GM23248 (cell line): ENCODE results near the gene CYBRD1. TPM values are rescaled to one million over a fixed set of nuclear protein-coding genes. Genes with fewer than 3 reads are reported as not detected.

Experiments
- DNase-seq: peaks from one replicate; pipeline ENCODE4 v3.0.0-alpha.2; 2015
- H2AFZ ChIP-seq: fragments of 200-600 bp; sonication (generic); 2 replicates; pipeline ENCODE4 v1.6.1; 2016; ENCODE audit warnings: antibody characterized with exemption
- H3F3A ChIP-seq: fragments of 200-600 bp; sonication (generic); 2 replicates; pipeline ENCODE4 v1.6.1; 2016; ENCODE audit warnings: mild to moderate bottlenecking, antibody characterized with exemption, mixed run types; ENCODE audit not compliant: insufficient read depth
- H3K27ac ChIP-seq: fragments of 200-600 bp; sonication (generic); 2 replicates; pipeline ENCODE4 v1.5.1; 2016; ENCODE audit warnings: mild to moderate bottlenecking
- H3K27me3 ChIP-seq: fragments of 200-600 bp; sonication (generic); replicated peaks from 2 replicates; pipeline ENCODE4 v1.6.1; 2016; ENCODE audit warnings: mild to moderate bottlenecking; ENCODE audit not compliant: insufficient read depth
- H3K36me3 ChIP-seq: fragments of 200-600 bp; sonication (generic); 2 replicates; pipeline ENCODE4 v1.6.1; 2016; ENCODE audit warnings: low read depth, mild to moderate bottlenecking
- H3K4me1 ChIP-seq: fragments of 200-600 bp; sonication (generic); 2 replicates; pipeline ENCODE4 v1.6.1; 2016; ENCODE audit warnings: mild to moderate bottlenecking; ENCODE audit not compliant: insufficient read depth
- H3K4me2 ChIP-seq: fragments of 200-600 bp; sonication (generic); one replicate; pipeline ENCODE4 v1.6.1; 2016; ENCODE audit warnings: mild to moderate bottlenecking; ENCODE audit not compliant: unreplicated experiment
- H3K4me3 ChIP-seq: fragments of 200-600 bp; sonication (generic); 2 replicates; pipeline ENCODE4 v1.5.1; 2016; ENCODE audit warnings: mild to moderate bottlenecking
- H3K79me2 ChIP-seq: fragments of 200-600 bp; sonication (generic); 2 replicates; pipeline ENCODE4 v1.6.1; 2016; ENCODE audit warnings: mild to moderate bottlenecking; ENCODE audit not compliant: insufficient read depth
- H3K9ac ChIP-seq: fragments of 200-600 bp; sonication (generic); 2 replicates; pipeline ENCODE4 v1.6.1; 2016; ENCODE audit warnings: mild to moderate bottlenecking
- H3K9me2 ChIP-seq: fragments of 200-600 bp; sonication (generic); 2 replicates; pipeline ENCODE4 v1.6.1; 2016; ENCODE audit warnings: mixed run types, mild to moderate bottlenecking, moderate library complexity; ENCODE audit not compliant: insufficient read depth
- H3K9me3 ChIP-seq: fragments of 200-600 bp; sonication (generic); one replicate; pipeline ENCODE4 v1.6.1; 2017; ENCODE audit warnings: low read depth
- H4K20me1 ChIP-seq: fragments of 200-600 bp; sonication (generic); 2 replicates; pipeline ENCODE4 v1.6.0; 2016; ENCODE audit not compliant: insufficient read depth
- EZH2 ChIP-seq: fragments of 200-600 bp; sonication (generic); IDR thresholded peaks from 2 replicates; pipeline ENCODE4 v1.6.1; 2018; ENCODE audit warnings: antibody characterized with exemption, mild to moderate bottlenecking; ENCODE audit not compliant: insufficient read depth, poor library complexity, severe bottlenecking
- EZH2phosphoT487 ChIP-seq: fragments of 200-600 bp; sonication (generic); IDR thresholded peaks from 2 replicates; pipeline ENCODE4 v1.6.1; 2018; ENCODE audit warnings: antibody characterized with exemption, moderate library complexity, mild to moderate bottlenecking, low read depth; ENCODE audit not compliant: insufficient read depth
- WGBS, 2 experiments: methylation state at CpG; one replicate each; pipeline ENCODE4 v1.1.6; 2015 to 2017; ENCODE audit warnings: low lambda C conversion rate in 2 of 2, low coverage in 1 of 2; ENCODE audit errors: missing lambda C conversion rate in 2 of 2; 5-methylcytosine and 5-hydroxymethylcytosine counted together
- in situ Hi-C: fragments of 300-500 bp; cut with MboI; formaldehyde crosslinking; loops from 2 replicates; pipeline ENCODE4 v1.15.0; 2020
- polyA plus RNA-seq: library from polyadenylated mRNA; unstranded; fragments of >200 nt; fragmentation: Nextera tagmentation; extraction: Ambion mirVana; gene quantifications from 2 replicates; pipeline ENCODE4 v1.2.1, GENCODE V29; 2016
- small RNA-seq: library from RNA; depleted of rRNA; stranded (forward); fragments of <200 nt; gene quantifications from one replicate; pipeline ENCODE3, GENCODE V24; 2014; ENCODE audit warnings: low read depth, low replicate concordance
- total RNA-seq: library from RNA; depleted of rRNA; stranded (reverse); fragments of >200 nt; shearing (Covaris generic); gene quantifications from 2 replicates; pipeline ENCODE4 v1.2.3, GENCODE V29; 2014; rRNA removed

The CYBRD1 gene
- total and polyA plus RNA-seq, 2 experiments from 2014 or later, result 168 to 248 TPM

- no peak overlapping the region for H3K9ac ChIP-seq
- H4K20me1 ChIP-seq, result no peaks in the 10 kb centered on the region
- H3K79me2 ChIP-seq, result no peaks in the 10 kb centered on the region
- H3K4me3 ChIP-seq, result no peak overlapping the region
- no peak overlapping the region for H3K27ac ChIP-seq
- 7 to 12% methylated on average over 7 of the region's 7 CpGs for WGBS, 2 experiments
- no peaks in the 10 kb centered on the region for H3K9me3 ChIP-seq
- DNase-seq, result peak; percentile 86
- H3K9me2 ChIP-seq, result no peaks in the 10 kb centered on the region
- no peak for TF ChIP-seq EZH2phosphoT487
- no peak for TF ChIP-seq EZH2
- H3K27me3 ChIP-seq, result no peaks in the 10 kb centered on the region
- H3F3A ChIP-seq, result peaks cover 11% of the 10 kb centered on the region
- H3K4me2 ChIP-seq, result peak overlapping the region; percentile 19
- peaks cover 11% of the 10 kb centered on the region for H3K4me1 ChIP-seq
- peak overlapping the region; percentile 53 for H2AFZ ChIP-seq
- in situ Hi-C loops, result loop anchor here (5.0 to 25.0 kb wide), 3 partner anchors 103 to 863 kb away; no protein-coding TSS in a partner anchor
- no peaks in the 10 kb centered on the region for H3K36me3 ChIP-seq
These were observed 76.5 kb downstream of the CYBRD1 start for GRCh38 chr2:171598713-171599319.

DNA sequence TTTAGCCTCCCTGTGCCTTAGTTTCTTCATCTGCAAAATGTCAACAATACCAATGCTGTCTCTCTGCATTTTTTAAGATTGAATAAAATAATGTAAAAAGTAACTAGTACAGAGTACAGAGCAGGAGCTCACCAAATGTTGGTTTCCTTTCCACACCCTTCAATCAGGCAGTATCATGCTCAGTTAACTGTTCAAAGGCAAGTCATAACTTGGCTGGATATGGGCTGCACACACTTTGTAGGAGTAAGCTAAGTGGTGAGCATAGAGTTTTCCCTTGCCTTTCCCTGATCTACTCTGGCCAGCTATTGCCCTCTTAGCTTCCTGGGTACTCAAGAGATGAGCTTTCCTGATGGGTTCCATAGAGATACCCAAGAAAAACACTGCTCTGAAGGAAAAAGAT, 77.9 kb downstream of the CYBRD1 start:
- no peak overlapping the region for H3K27ac ChIP-seq
- H3K9ac ChIP-seq, result no peak overlapping the region
- H3K9me3 ChIP-seq, result no peaks in the 10 kb centered on the region
- H3F3A ChIP-seq, result peaks cover 11% of the 10 kb centered on the region
- H3K4me2 ChIP-seq, result no peak overlapping the region
- H3K4me1 ChIP-seq, result peaks cover 11% of the 10 kb centered on the region
- H4K20me1 ChIP-seq, result no peaks in the 10 kb centered on the region
- in situ Hi-C loops, result no loop called here
- TF ChIP-seq EZH2 (no peak), EZH2phosphoT487 (no peak)
- no peaks in the 10 kb centered on the region for H3K27me3 ChIP-seq
- no peaks in the 10 kb centered on the region for H3K79me2 ChIP-seq
- no peaks in the 10 kb centered on the region for H3K9me2 ChIP-seq
- H3K4me3 ChIP-seq, result no peak overlapping the region
- DNase-seq, result no peak
- no peak overlapping the region for H2AFZ ChIP-seq
- no peaks in the 10 kb centered on the region for H3K36me3 ChIP-seq

- WGBS, 2 experiments, result 72 to 76% methylated on average over 5 of the region's 5 CpGs
- Histone ChIP-seq H3K4me2 (no peak overlapping the region), H3F3A (no peaks in the 10 kb centered on the region), H4K20me1 (no peaks in the 10 kb centered on the region), H3K79me2 (no peaks in the 10 kb centered on the region), H2AFZ (no peak overlapping the region), H3K9me3 (no peaks in the 10 kb centered on the region), H3K27ac (no peak overlapping the region), H3K9me2 (no peaks in the 10 kb centered on the region), H3K36me3 (no peaks in the 10 kb centered on the region), H3K27me3 (no peaks in the 10 kb centered on the region), H3K4me3 (no peak overlapping the region), H3K9ac (no peak overlapping the region), H3K4me1 (no peaks in the 10 kb centered on the region)
- in situ Hi-C loops, result no loop called here
- DNase-seq, result no peak
- TF ChIP-seq EZH2phosphoT487 (no peak), EZH2 (no peak)
These were observed 80.1 kb downstream of the CYBRD1 start for GRCh38 chr2:171602352-171602751.

Small RNA genes within 50 kb of the gene (small RNA-seq; reads per million reads assigned to genes)
- gene AC007969.2 (not detected), gene RPL21P38 (not detected)

Other genes starting within 250 kb of the CYBRD1 start
- 17.8 and 38.5 TPM in 2 replicates for gene METTL8, start 88.5 kb upstream of the CYBRD1 start, total RNA-seq
- 27.2 and 31.5 TPM in 2 replicates for gene METTL8, start 88.5 kb upstream of the CYBRD1 start, polyA plus RNA-seq
- gene DCAF17, start 88.2 kb upstream of the CYBRD1 start, total RNA-seq, result 14.4 and 17.6 TPM in 2 replicates
- 9.9 and 10.6 TPM in 2 replicates for gene DCAF17, start 88.2 kb upstream of the CYBRD1 start, polyA plus RNA-seq
- 91.7 and 118 TPM in 2 replicates for gene DYNC1I2, start 165.0 kb downstream of the CYBRD1 start, total RNA-seq
- 74.3 and 76.7 TPM in 2 replicates for gene DYNC1I2, start 165.0 kb downstream of the CYBRD1 start, polyA plus RNA-seq